AG09319 (cell line): Measurements from ENCODE around the gene WDR4.
"Not testable (repeated sequence)": the region's sequence is repeated elsewhere in the genome, so short reads cannot be mapped to it uniquely, and the experiment has no call there.

Experiments used
- DNase-seq: peaks from one replicate; pipeline ENCODE4 v3.0.0-alpha.2; 2010; ENCODE audit warnings: low read depth; ENCODE audit errors: extremely low read depth
- TF ChIP-seq, protein P1 (sequence below): IDR thresholded peaks from 2 replicates; pipeline ENCODE4 v1.5.1; 2011; ENCODE audit warnings: low read depth, mild to moderate bottlenecking, inconsistent platforms, low read length, moderate library complexity

Gene WDR4

GRCh38 chr21:42892931-42893755 lies 13.8 kb upstream of the WDR4 start, which contains the start of gene NDUFV3:
Gene NDUFV3, plus strand, starts transcription at chr21:42893309. Its CDS starts 25 bp downstream, at chr21:42893334.
- DNase-seq = peak; percentile 93
- TF ChIP-seq, protein P1, sequence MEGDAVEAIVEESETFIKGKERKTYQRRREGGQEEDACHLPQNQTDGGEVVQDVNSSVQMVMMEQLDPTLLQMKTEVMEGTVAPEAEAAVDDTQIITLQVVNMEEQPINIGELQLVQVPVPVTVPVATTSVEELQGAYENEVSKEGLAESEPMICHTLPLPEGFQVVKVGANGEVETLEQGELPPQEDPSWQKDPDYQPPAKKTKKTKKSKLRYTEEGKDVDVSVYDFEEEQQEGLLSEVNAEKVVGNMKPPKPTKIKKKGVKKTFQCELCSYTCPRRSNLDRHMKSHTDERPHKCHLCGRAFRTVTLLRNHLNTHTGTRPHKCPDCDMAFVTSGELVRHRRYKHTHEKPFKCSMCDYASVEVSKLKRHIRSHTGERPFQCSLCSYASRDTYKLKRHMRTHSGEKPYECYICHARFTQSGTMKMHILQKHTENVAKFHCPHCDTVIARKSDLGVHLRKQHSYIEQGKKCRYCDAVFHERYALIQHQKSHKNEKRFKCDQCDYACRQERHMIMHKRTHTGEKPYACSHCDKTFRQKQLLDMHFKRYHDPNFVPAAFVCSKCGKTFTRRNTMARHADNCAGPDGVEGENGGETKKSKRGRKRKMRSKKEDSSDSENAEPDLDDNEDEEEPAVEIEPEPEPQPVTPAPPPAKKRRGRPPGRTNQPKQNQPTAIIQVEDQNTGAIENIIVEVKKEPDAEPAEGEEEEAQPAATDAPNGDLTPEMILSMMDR = no peak

GRCh38 chr21:42892582-42892930 lies 13.2 kb upstream of the WDR4 start:
- TF ChIP-seq, protein P1 = no peak
- no peak for DNase-seq

DNA sequence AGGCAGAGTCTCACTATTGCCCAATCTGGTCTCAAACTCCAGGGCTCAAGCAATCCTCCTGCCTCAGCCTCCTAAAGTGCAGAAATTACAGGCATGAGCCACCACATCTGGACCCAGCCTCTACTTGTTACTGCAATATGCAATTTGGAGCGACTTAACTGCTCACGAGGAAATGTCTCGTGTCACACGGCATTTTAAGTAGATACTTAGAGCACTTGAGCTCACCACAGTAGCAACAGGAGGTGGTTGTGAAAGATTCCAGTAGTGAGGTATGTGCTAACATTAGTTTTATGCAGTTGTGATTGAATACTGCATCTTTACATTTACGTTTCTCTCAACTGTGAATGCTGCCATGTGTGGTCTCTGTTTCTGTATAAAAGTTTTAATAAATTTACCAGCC lies 8.0 kb upstream of the WDR4 start:
- TF ChIP-seq, protein P1 = no peak
- DNase-seq = no peak

DNA sequence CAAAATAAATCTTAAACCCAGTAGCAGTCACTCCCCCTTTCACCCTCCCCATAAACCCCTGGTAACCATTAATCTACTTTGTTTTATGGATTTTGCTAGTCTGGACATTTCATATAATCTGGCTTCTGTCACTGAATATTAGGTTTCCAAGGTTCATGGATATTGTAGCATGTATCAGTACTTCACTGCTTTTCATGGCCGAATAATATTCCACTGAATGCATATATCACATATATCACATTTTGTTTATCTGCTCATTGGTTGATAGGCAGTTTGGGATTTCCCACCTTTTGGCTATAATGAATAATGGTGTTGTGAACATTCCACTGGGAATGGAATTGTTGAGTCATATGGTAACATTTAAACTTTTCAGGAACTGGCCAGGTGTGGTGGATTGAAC lies 4.6 kb upstream of the WDR4 start:
- TF ChIP-seq, protein P1 = no peak
- no peak for DNase-seq

DNA sequence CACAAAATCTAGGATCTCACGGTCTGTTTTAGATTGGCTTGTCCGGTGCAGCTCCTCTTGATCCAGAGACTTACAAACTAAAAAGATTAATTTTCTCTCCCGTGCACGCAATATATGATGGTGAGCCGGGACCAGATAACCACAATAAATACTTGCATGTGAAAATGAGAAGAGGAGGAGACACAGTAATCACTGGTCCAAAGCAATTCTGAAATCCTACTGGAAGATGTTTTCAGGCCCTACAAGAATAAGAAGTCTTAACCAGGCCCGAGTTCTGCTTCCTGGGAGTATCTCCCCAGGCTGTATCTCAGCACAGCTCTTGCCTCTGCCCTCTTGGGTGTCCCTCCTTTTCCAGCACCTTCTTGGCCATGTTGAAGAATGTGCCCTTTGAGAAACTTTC lies 1.0 kb upstream of the WDR4 start:
- TF ChIP-seq, protein P1 = no peak
- no peak for DNase-seq

GRCh38 chr21:42878678-42878992 lies 704 bp downstream of the WDR4 start:
- no peak for DNase-seq
- TF ChIP-seq, protein P1 = no peak

DNA sequence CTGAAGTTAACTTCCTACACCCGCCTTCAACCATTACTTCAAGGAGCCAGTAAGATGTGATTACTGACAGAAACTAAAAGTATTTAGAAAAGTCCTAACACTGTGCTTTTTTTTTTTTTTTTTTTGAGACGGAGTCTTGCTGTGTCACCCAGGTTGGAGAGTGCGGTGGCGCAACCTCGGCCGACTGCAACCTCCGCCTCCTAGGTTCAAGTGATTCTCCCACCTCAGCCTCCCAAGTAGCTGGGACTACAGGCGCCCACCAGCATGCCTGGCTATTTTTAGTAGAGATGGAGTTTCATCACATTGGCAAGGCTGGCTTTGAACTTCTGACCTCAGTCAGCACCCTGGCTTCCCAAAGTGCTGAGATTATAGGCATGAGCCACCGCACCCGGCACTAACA lies 3.5 kb downstream of the WDR4 start:
- DNase-seq = not testable (repeated sequence)

DNA sequence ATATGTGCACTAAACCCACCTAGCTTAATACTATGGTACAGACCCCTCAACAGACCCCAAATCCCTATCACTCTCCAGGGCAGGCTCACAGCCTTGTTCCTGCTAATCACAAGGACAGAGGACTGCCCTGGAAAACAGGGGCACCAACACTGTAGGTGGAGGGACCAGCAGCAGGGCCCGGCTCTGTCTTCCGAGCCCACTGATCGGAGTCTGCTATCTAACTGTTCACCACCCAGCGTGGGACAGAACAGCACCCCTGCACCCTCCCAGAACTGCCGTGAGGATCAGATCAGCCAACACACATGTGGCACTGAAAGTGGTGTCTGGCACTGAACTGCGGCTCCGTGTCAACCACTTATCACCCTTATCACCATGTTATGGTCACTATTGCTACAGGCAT lies 6.2 kb downstream of the WDR4 start:
- DNase-seq = no peak
- TF ChIP-seq, protein P1 = no peak
